ENCODE results near the gene TBC1D22A. TPM values are rescaled to one million over a fixed set of nuclear protein-coding genes. Genes with fewer than 3 reads are reported as not detected.

TBC1D22A gene
- total and polyA plus RNA-seq, 9 of the 15 experiments (the other 6 are each of a cell fraction or from before 2014, with no cell fraction given) = 0.20 to 11.5 (median 5.2) TPM

DNA sequence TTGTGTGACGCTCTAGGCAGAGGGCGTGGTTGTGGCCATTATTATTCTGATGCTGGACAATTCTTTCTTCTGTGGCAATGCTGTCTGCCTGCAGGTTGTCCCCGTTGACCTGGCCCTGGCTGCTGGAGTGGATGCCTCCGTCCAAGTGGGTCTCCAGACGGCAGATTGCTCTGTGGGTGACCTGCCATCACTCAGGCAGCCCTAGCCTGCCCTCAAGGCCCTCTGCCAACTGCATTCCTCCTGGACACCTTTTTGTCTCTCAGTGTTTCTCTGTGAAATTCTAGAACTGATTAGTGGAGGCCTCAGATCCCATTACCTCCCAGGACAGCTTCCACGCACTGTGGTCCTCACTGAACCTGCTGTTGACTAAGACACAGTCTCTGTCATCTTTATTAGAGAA is 86.7 kb downstream of the TBC1D22A start:
- no peak overlapping the region for H3K4me3 ChIP-seq
- no peak overlapping the region for H3K27ac ChIP-seq (ENCODE audit: extremely low read depth, low read depth, low read length)
- BruUV-seq (replicated peaks) = no TSS peak
- intact Hi-C loops (cut with micrococcal nuclease) (no loop called here), in situ Hi-C loops (cut with MboI) (no loop called here)
- no peaks in the 10 kb centered on the region for H3K27me3 ChIP-seq (ENCODE audit: control insufficient read depth in 2 of 2, insufficient read depth in 2 of 2, low read length in 2 of 2)
- ChIA-PET POLR2A (interaction anchor here (0.6 kb wide), 1 partner anchor 14 kb away, joined by 3 read pairs; no protein-coding TSS in a partner anchor), CTCF (ENCODE audit: low intra/inter-chr PET ratio) (no interaction called here)
- ATAC-seq (no peak), DNase-seq (ENCODE audit: extremely low read depth in 1 of 4, low spot score in 3 of 4) (no peak), FAIRE-seq (no peak)
- H3K9me3 ChIP-seq (replicated peaks; ENCODE audit: control insufficient read depth, insufficient read depth, low read depth, low read length) = no peaks in the 10 kb centered on the region
- no peaks in the 10 kb centered on the region for H4K20me1 ChIP-seq (replicated peaks; ENCODE audit: control insufficient read depth, insufficient read depth, low read length)
- H2AFZ ChIP-seq (ENCODE audit: low read depth, low read length) = no peak overlapping the region
- H3K4me1 ChIP-seq (replicated peaks in 1 of 2; ENCODE audit: control insufficient read depth in 2 of 2, insufficient read depth in 2 of 2, low read length in 2 of 2) = peaks cover 0 to 4% of the 10 kb centered on the region in 2 experiments; a peak in 2 of 5 replicates
- H3K4me2 ChIP-seq (ENCODE audit: insufficient read depth, low read length) = no peak overlapping the region
- no peaks in the 10 kb centered on the region for H3K9me1 ChIP-seq (ENCODE audit: control insufficient read depth, insufficient read depth, low read length)
- H3K36me3 ChIP-seq (ENCODE audit: control insufficient read depth, insufficient read depth, low read length) = no peaks in the 10 kb centered on the region
- 66% methylated on average over 5 of the region's 6 CpGs for WGBS (ENCODE audit: insufficient coverage, low coverage, missing lambda C conversion rate)
- no peaks in the 10 kb centered on the region for H3K79me2 ChIP-seq (ENCODE audit: control insufficient read depth, insufficient read depth, low read length)
- H3K9ac ChIP-seq (ENCODE audit: insufficient read depth in 1 of 2, low read depth in 2 of 2, low read length in 2 of 2) = no peak overlapping the region
- no peak for TF ChIP-seq SREBF1 (IDR thresholded peaks at IDR 0.05; ENCODE audit: borderline replicate concordance, low read depth, low read length)

GRCh38 chr22:46849951-46850350 is 87.5 kb downstream of the TBC1D22A start:
- no peak overlapping the region for H3K27ac ChIP-seq (ENCODE audit: extremely low read depth, low read depth, low read length)
- H3K4me3 ChIP-seq = no peak overlapping the region
- H3K36me3 ChIP-seq (ENCODE audit: control insufficient read depth, insufficient read depth, low read length) = no peaks in the 10 kb centered on the region
- WGBS (ENCODE audit: insufficient coverage, low coverage, missing lambda C conversion rate) = 69% methylated on average over 6 of the region's 6 CpGs
- TF ChIP-seq, protein P1, sequence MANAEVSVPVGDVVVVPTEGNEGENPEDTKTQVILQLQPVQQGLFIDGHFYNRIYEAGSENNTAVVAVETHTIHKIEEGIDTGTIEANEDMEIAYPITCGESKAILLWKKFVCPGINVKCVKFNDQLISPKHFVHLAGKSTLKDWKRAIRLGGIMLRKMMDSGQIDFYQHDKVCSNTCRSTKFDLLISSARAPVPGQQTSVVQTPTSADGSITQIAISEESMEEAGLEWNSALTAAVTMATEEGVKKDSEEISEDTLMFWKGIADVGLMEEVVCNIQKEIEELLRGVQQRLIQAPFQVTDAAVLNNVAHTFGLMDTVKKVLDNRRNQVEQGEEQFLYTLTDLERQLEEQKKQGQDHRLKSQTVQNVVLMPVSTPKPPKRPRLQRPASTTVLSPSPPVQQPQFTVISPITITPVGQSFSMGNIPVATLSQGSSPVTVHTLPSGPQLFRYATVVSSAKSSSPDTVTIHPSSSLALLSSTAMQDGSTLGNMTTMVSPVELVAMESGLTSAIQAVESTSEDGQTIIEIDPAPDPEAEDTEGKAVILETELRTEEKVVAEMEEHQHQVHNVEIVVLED (CRISPR knock-in tag; IDR thresholded peaks at IDR 0.05) = no peak
- no peak for TF ChIP-seq GABPA (tag; conservative IDR thresholded peaks at IDR 0.05; ENCODE audit: low read depth)
- H3K9me3 ChIP-seq (replicated peaks; ENCODE audit: control insufficient read depth, insufficient read depth, low read depth, low read length) = no peaks in the 10 kb centered on the region
- H3K9me1 ChIP-seq (ENCODE audit: control insufficient read depth, insufficient read depth, low read length) = no peaks in the 10 kb centered on the region
- H3K27me3 ChIP-seq (ENCODE audit: control insufficient read depth in 2 of 2, insufficient read depth in 2 of 2, low read length in 2 of 2) = no peaks in the 10 kb centered on the region
- ChIA-PET POLR2A (interaction anchor here (0.6 kb wide), 2 partner anchors 15 to 443 kb away, joined by 3 read pairs; no protein-coding TSS in a partner anchor), CTCF (ENCODE audit: low intra/inter-chr PET ratio) (no interaction called here)
- DNase-seq (ENCODE audit: extremely low read depth in 1 of 4, low spot score in 3 of 4) = no peak
- peaks cover 0 to 6% of the 10 kb centered on the region in 2 experiments; a peak in 2 of 5 replicates for H3K4me1 ChIP-seq (replicated peaks in 1 of 2; ENCODE audit: control insufficient read depth in 2 of 2, insufficient read depth in 2 of 2, low read length in 2 of 2)
- ATAC-seq = no peak
- no peak overlapping the region for H2AFZ ChIP-seq (ENCODE audit: low read depth, low read length)
- no peak for FAIRE-seq
- no peak overlapping the region for H3K4me2 ChIP-seq (ENCODE audit: insufficient read depth, low read length)
- H3K79me2 ChIP-seq (ENCODE audit: control insufficient read depth, insufficient read depth, low read length) = no peaks in the 10 kb centered on the region
- BruUV-seq (replicated peaks) = no TSS peak
- intact Hi-C loops (cut with micrococcal nuclease) (no loop called here), in situ Hi-C loops (cut with MboI) (no loop called here)
- no peaks in the 10 kb centered on the region for H4K20me1 ChIP-seq (replicated peaks; ENCODE audit: control insufficient read depth, insufficient read depth, low read length)
- H3K9ac ChIP-seq (ENCODE audit: insufficient read depth in 1 of 2, low read depth in 2 of 2, low read length in 2 of 2) = no peak overlapping the region

All from K562 (cell line).